Effector memory CD8-positive, alpha-beta T cell (primary cell): ENCODE data around the gene DNAJC3.
"Not testable (repeated sequence)": the region's sequence is repeated elsewhere in the genome, so short reads cannot be mapped to it uniquely, and the experiment has no call there.

Experiments used
- ATAC-seq: fragments of 150-1000 bp; cut with Tn5 transposase; replicated peaks from 2 replicates; pipeline ENCODE4 v1.10.0; 2021; ENCODE audit warnings: mild to moderate bottlenecking, moderate library complexity
- DNase-seq, 3 experiments: peaks; one replicate each; pipeline ENCODE4 v3.0.0; 2021
- H3K27ac Mint-ChIP-seq, 2 donors: one replicate each; pipeline ENCODE4 v1.8.0; 2022; ENCODE audit warnings: mild to moderate bottlenecking in 2 of 2, mixed read lengths in 2 of 2, moderate library complexity in 2 of 2
- H3K27me3 Mint-ChIP-seq, 2 donors: one replicate each; pipeline ENCODE4 v1.8.0; 2022; ENCODE audit warnings: mixed read lengths in 2 of 2
- H3K36me3 Mint-ChIP-seq: one replicate; pipeline ENCODE4 v1.8.0; 2022; ENCODE audit warnings: mild to moderate bottlenecking, moderate library complexity, mixed read lengths; ENCODE audit not compliant: insufficient read depth
- H3K4me1 Mint-ChIP-seq, 2 donors: one replicate each; pipeline ENCODE4 v1.8.0; 2022; ENCODE audit warnings: low read depth in 2 of 2, mixed read lengths in 2 of 2
- H3K4me3 Mint-ChIP-seq, 2 donors: one replicate each; pipeline ENCODE4 v1.8.0; 2022; ENCODE audit warnings: mild to moderate bottlenecking in 2 of 2, mixed read lengths in 2 of 2, moderate library complexity in 2 of 2
- H3K9me3 Mint-ChIP-seq, 2 donors: one replicate each; pipeline ENCODE4 v1.8.0; 2022; ENCODE audit warnings: mixed read lengths in 2 of 2

DNAJC3 gene

GRCh38 chr13:95710313-95710712, 33.4 kb downstream of the DNAJC3 start:
- Mint-ChIP-seq H3K27ac (peak overlapping the region in 1 of 2 donors; percentile 26), H3K4me1 (peaks cover 18 to 30% of the 10 kb centered on the region in 2 donors), H3K9me3 (no peaks in the 10 kb centered on the region), H3K27me3 (no peaks in the 10 kb centered on the region), H3K4me3 (no peak overlapping the region), H3K36me3 (peaks cover 46% of the 10 kb centered on the region)
- no peak for ATAC-seq
- no peak for DNase-seq

GRCh38 chr13:95712846-95713245, 35.9 kb downstream of the DNAJC3 start:
- H3K27ac Mint-ChIP-seq, ATAC-seq, H3K27me3 Mint-ChIP-seq, H3K9me3 Mint-ChIP-seq, H3K4me3 Mint-ChIP-seq, H3K4me1 Mint-ChIP-seq, DNase-seq: not testable (repeated sequence)
- H3K36me3 Mint-ChIP-seq = peaks cover 52% of the 10 kb centered on the region

- peaks cover 5% of the 10 kb centered on the region in 2 donors for H3K4me1 Mint-ChIP-seq
- H3K9me3 Mint-ChIP-seq = no peaks in the 10 kb centered on the region
- DNase-seq (no peak), ATAC-seq (no peak)
- H3K36me3 Mint-ChIP-seq = peaks cover 55% of the 10 kb centered on the region
- H3K27me3 Mint-ChIP-seq = no peaks in the 10 kb centered on the region
- no peak overlapping the region for H3K4me3 Mint-ChIP-seq
- H3K27ac Mint-ChIP-seq = no peak overlapping the region
Measured at GRCh38 chr13:95713651-95714050, 36.7 kb downstream of the DNAJC3 start.

GRCh38 chr13:95714142-95714832, 37.3 kb downstream of the DNAJC3 start:
- peaks cover 59% of the 10 kb centered on the region for H3K36me3 Mint-ChIP-seq
- ATAC-seq (no peak), DNase-seq (no peak)
- no peaks in the 10 kb centered on the region for H3K9me3 Mint-ChIP-seq
- no peak overlapping the region for H3K4me3 Mint-ChIP-seq
- H3K4me1 Mint-ChIP-seq = peaks cover 5 to 10% of the 10 kb centered on the region in 2 donors
- no peaks in the 10 kb centered on the region for H3K27me3 Mint-ChIP-seq
- no peak overlapping the region for H3K27ac Mint-ChIP-seq

GRCh38 chr13:95716231-95716630, 39.3 kb downstream of the DNAJC3 start:
- Mint-ChIP-seq H3K27ac (no peak overlapping the region), H3K27me3 (no peaks in the 10 kb centered on the region), H3K4me1 (peaks cover 10% of the 10 kb centered on the region in 2 donors), H3K36me3 (peaks cover 41% of the 10 kb centered on the region), H3K4me3 (no peak overlapping the region), H3K9me3 (no peaks in the 10 kb centered on the region)
- DNase-seq (no peak), ATAC-seq (no peak)

- Mint-ChIP-seq H3K36me3 (peaks cover 25% of the 10 kb centered on the region), H3K4me3 (no peak overlapping the region), H3K27ac (no peak overlapping the region), H3K9me3 (no peaks in the 10 kb centered on the region), H3K27me3 (no peaks in the 10 kb centered on the region), H3K4me1 (peaks cover 17 to 25% of the 10 kb centered on the region in 2 donors)
- DNase-seq (no peak), ATAC-seq (no peak)
Measured at GRCh38 chr13:95722241-95722640, 45.3 kb downstream of the DNAJC3 start.

GRCh38 chr13:95723438-95723837, 46.5 kb downstream of the DNAJC3 start:
- Mint-ChIP-seq H3K4me1 (peaks cover 19 to 25% of the 10 kb centered on the region in 2 donors), H3K4me3 (no peak overlapping the region), H3K27ac (peak overlapping the region in 1 of 2 donors; percentile 1), H3K36me3 (peaks cover 24% of the 10 kb centered on the region), H3K9me3 (no peaks in the 10 kb centered on the region), H3K27me3 (no peaks in the 10 kb centered on the region)
- DNase-seq = no peak
- no peak for ATAC-seq

- Mint-ChIP-seq H3K27ac (no peak overlapping the region), H3K4me1 (peaks cover 16 to 27% of the 10 kb centered on the region in 2 donors), H3K27me3 (no peaks in the 10 kb centered on the region), H3K9me3 (no peaks in the 10 kb centered on the region), H3K36me3 (peaks cover 18% of the 10 kb centered on the region), H3K4me3 (no peak overlapping the region)
- ATAC-seq = no peak
- no peak for DNase-seq
Measured at GRCh38 chr13:95724252-95724651, 47.3 kb downstream of the DNAJC3 start.

- Mint-ChIP-seq H3K9me3 (no peaks in the 10 kb centered on the region), H3K4me3 (no peak overlapping the region), H3K27me3 (no peaks in the 10 kb centered on the region), H3K4me1 (peaks cover 26 to 39% of the 10 kb centered on the region in 2 donors), H3K27ac (no peak overlapping the region), H3K36me3 (peaks cover 22% of the 10 kb centered on the region)
- DNase-seq (no peak), ATAC-seq (no peak)
Measured at GRCh38 chr13:95726876-95727275, 49.9 kb downstream of the DNAJC3 start.

GRCh38 chr13:95728957-95729356, 52.0 kb downstream of the DNAJC3 start:
- Mint-ChIP-seq H3K27ac (peak overlapping the region in 1 of 2 donors; percentile 85), H3K4me3 (no peak overlapping the region), H3K9me3 (peaks cover 3 to 12% of the 10 kb centered on the region in 2 donors), H3K4me1 (peaks cover 23 to 31% of the 10 kb centered on the region in 2 donors), H3K36me3 (peaks cover 25% of the 10 kb centered on the region), H3K27me3 (no peaks in the 10 kb centered on the region)
- no peak for ATAC-seq
- no peak for DNase-seq

- no peaks in the 10 kb centered on the region for H3K27me3 Mint-ChIP-seq
- peaks cover 16% of the 10 kb centered on the region for H3K36me3 Mint-ChIP-seq
- DNase-seq (no peak), ATAC-seq (no peak)
- H3K27ac Mint-ChIP-seq = no peak overlapping the region
- peaks cover 4 to 15% of the 10 kb centered on the region in 2 donors for H3K9me3 Mint-ChIP-seq
- H3K4me3 Mint-ChIP-seq = no peak overlapping the region
- peaks cover 13 to 26% of the 10 kb centered on the region in 2 donors for H3K4me1 Mint-ChIP-seq
Measured at GRCh38 chr13:95734124-95734523, 57.2 kb downstream of the DNAJC3 start.

- H3K36me3 Mint-ChIP-seq, ATAC-seq, H3K9me3 Mint-ChIP-seq, DNase-seq, H3K27ac Mint-ChIP-seq, H3K27me3 Mint-ChIP-seq: not testable (repeated sequence)
- Mint-ChIP-seq H3K4me1 (peaks cover 17 to 24% of the 10 kb centered on the region in 2 donors), H3K4me3 (peak overlapping the region in 1 of 2 donors; percentile 7)
Measured at GRCh38 chr13:95740071-95740978, 63.4 kb downstream of the DNAJC3 start.

GRCh38 chr13:95740979-95741320, 64.0 kb downstream of the DNAJC3 start:
- H3K27ac Mint-ChIP-seq = no peak overlapping the region

More at GRCh38 chr13:95740979-95741320, 64.0 kb downstream of the DNAJC3 start:
- Mint-ChIP-seq H3K36me3 (peaks cover 9% of the 10 kb centered on the region), H3K9me3 (peaks cover 0 to 1% of the 10 kb centered on the region in 2 donors), H3K4me1 (peaks cover 19 to 30% of the 10 kb centered on the region in 2 donors), H3K27me3 (no peaks in the 10 kb centered on the region), H3K4me3 (peak overlapping the region in 1 of 2 donors; percentile 7)
- DNase-seq (no peak), ATAC-seq (no peak)
